Panc1 (cell line): ENCODE data around the gene CELSR2.

Experiments
- POLR2AphosphoS5 ChIP-seq: IDR thresholded peaks from 2 replicates; pipeline ENCODE4 v1.6.1; 2012; ENCODE audit warnings: mild to moderate bottlenecking, low read depth, low read length, moderate library complexity
- TF ChIP-seq, protein P1 (sequence below): fragments of 450-650 bp; IDR thresholded peaks from 2 replicates; pipeline ENCODE4 v1.5.1; 2017; ENCODE audit warnings: mild to moderate bottlenecking
- TF ChIP-seq, protein P2 (sequence below), 2 experiments: IDR thresholded peaks; 2 replicates each; pipeline ENCODE4 v1.6.1; 2011 to 2012; ENCODE audit warnings: low read depth in 2 of 2, control low read depth in 1 of 2, low read length in 1 of 2, mild to moderate bottlenecking in 1 of 2, moderate library complexity in 1 of 2; ENCODE audit not compliant: insufficient read depth in 1 of 2

DNA sequence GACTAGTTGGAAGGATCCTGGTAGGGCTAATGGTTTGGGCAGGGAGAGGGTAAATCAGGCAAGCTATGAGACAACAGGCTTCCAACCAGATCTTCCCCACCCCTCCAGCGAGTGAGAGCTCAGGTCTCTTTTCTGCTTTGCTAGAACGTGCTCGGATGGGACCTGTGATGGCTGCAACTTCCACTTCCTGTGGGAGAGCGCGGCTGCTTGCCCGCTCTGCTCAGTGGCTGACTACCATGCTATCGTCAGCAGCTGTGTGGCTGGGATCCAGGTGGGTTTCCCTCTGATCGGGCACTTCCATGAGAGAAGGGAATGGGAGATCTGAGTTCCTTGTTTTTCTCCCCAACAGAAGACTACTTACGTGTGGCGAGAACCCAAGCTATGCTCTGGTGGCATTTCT is 49.6 kb upstream of the CELSR2 start:
- TF ChIP-seq POLR2AphosphoS5 = no peak
- TF ChIP-seq, protein P1, sequence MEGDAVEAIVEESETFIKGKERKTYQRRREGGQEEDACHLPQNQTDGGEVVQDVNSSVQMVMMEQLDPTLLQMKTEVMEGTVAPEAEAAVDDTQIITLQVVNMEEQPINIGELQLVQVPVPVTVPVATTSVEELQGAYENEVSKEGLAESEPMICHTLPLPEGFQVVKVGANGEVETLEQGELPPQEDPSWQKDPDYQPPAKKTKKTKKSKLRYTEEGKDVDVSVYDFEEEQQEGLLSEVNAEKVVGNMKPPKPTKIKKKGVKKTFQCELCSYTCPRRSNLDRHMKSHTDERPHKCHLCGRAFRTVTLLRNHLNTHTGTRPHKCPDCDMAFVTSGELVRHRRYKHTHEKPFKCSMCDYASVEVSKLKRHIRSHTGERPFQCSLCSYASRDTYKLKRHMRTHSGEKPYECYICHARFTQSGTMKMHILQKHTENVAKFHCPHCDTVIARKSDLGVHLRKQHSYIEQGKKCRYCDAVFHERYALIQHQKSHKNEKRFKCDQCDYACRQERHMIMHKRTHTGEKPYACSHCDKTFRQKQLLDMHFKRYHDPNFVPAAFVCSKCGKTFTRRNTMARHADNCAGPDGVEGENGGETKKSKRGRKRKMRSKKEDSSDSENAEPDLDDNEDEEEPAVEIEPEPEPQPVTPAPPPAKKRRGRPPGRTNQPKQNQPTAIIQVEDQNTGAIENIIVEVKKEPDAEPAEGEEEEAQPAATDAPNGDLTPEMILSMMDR = no peak
- TF ChIP-seq, protein P2, sequence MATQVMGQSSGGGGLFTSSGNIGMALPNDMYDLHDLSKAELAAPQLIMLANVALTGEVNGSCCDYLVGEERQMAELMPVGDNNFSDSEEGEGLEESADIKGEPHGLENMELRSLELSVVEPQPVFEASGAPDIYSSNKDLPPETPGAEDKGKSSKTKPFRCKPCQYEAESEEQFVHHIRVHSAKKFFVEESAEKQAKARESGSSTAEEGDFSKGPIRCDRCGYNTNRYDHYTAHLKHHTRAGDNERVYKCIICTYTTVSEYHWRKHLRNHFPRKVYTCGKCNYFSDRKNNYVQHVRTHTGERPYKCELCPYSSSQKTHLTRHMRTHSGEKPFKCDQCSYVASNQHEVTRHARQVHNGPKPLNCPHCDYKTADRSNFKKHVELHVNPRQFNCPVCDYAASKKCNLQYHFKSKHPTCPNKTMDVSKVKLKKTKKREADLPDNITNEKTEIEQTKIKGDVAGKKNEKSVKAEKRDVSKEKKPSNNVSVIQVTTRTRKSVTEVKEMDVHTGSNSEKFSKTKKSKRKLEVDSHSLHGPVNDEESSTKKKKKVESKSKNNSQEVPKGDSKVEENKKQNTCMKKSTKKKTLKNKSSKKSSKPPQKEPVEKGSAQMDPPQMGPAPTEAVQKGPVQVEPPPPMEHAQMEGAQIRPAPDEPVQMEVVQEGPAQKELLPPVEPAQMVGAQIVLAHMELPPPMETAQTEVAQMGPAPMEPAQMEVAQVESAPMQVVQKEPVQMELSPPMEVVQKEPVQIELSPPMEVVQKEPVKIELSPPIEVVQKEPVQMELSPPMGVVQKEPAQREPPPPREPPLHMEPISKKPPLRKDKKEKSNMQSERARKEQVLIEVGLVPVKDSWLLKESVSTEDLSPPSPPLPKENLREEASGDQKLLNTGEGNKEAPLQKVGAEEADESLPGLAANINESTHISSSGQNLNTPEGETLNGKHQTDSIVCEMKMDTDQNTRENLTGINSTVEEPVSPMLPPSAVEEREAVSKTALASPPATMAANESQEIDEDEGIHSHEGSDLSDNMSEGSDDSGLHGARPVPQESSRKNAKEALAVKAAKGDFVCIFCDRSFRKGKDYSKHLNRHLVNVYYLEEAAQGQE (IDR thresholded peaks at IDR 0.05; ENCODE audit: insufficient read depth in 1 of 2, low read depth in 2 of 2, low read length in 1 of 2) = no peak
